ENCODE results near the gene ARHGDIB.

Gene ARHGDIB

GRCh38 chr12:14982562-14982961 is 21.2 kb upstream of the ARHGDIB start:
- DNase-seq: no peak

GRCh38 chr12:14981049-14981448 is 19.6 kb upstream of the ARHGDIB start:
- no peak for DNase-seq

DNA sequence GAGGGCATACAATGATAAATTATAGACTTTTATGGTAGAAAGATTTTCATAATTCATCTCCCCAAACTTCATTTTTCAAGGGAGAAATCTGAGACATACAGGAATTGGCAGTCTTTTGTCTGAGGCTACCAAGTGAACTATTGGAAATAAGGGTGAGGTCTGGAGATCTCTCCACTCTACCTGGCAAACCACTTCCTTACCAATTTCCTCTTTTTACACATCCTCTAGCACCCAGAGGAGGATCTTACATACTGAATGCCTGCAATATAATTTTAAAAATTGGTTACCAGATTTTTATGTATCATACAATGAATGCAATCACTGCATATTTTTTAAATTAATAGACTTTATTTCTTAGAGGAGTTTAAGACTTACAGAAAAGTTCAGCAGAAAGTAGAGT is 18.1 kb upstream of the ARHGDIB start:
- no peak for DNase-seq

GRCh38 chr12:14976658-14977057 is 15.3 kb upstream of the ARHGDIB start:
- no peak for DNase-seq

GRCh38 chr12:14975457-14975856 is 14.1 kb upstream of the ARHGDIB start:
- no peak for DNase-seq

- no peak for DNase-seq
Measured at GRCh38 chr12:14974633-14975032, 13.2 kb upstream of the ARHGDIB start.

- no peak for DNase-seq
Measured at GRCh38 chr12:14972816-14973215, 11.4 kb upstream of the ARHGDIB start, which contains the start of gene PDE6H. TSS of gene PDE6H (plus strand) at chr12:14973042. CDS start at chr12:14978013, 4,971 bp downstream.

DNA sequence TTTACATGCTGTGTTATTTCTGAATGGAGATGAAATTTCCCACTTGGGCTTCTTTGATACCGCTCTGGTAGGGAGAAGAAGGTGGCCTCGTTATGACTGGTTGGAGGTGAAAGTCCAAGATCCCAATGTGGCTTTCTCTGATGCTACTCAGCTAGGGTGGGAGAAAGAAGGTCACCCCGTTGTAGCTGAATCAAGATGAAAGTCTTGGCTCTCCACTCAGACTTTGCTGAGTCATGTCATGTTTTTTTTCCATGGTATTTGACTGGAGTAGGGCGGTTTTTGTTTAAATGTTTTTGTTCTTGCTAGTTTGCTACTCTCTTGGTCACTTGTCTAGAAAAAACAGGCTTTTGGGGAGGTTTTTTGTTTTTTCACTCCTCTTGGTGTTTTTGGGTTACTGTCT is 9.1 kb upstream of the ARHGDIB start:
- no peak for DNase-seq

DNA sequence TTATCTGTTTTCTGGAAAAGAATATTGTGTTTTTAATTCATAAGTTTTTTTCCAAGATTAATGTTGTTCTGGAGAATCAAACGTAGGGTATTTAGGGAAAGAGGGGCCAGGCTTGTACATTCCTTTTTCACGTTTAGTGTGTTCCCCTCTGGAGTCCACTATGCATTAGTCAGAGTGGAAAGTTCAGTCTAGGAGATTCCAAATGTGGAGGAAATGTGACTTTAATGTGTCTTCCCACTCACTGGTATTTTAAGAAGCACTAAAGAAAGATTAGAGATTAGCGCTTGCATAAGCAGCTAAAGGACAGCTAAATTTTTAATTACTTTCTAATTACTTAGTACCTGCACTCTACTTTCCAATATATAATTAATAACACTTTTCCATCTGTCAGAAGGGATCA is 7.1 kb upstream of the ARHGDIB start:
- DNase-seq: no peak

DNA sequence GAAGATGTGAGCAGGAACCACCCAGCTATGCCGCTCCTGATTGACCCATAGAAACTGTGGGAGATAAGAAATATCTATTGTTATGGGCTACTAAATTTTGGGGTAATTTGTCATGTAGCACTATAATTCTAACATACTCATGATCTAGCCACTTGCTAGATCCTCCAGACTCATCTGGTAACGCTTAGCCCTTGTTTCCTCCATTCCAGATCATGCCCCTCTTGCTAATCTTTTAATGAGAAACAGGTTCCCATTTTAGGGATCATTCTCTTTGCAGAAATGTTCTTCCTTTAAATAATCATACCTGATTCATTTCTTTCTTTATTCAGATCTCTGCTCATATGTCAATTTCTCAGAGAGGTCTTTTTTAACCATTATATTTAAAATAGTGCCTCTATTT is 3.8 kb upstream of the ARHGDIB start:
- no peak for DNase-seq

- DNase-seq: no peak
Measured at GRCh38 chr12:14964406-14964805, 3.0 kb upstream of the ARHGDIB start.

DNA sequence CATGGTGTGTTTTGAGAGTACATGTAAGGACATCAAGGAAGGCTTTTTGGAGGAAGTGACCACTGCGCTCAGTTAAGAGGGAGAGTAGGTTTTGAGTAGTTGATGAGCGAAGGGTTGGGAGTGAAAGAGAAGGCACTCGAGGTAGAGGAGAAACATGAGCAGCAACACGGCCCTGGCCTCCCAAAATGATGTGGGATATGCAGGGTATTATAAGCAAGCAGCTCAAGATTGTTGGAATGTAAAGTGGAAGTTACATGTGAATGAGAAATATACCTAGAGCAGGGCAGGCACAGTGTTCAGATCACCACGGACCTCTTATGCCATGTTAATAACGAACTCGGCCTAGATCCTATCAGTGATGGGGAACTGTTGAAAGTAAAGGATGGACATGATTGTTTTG is 2.1 kb upstream of the ARHGDIB start:
- no peak for DNase-seq

DNA sequence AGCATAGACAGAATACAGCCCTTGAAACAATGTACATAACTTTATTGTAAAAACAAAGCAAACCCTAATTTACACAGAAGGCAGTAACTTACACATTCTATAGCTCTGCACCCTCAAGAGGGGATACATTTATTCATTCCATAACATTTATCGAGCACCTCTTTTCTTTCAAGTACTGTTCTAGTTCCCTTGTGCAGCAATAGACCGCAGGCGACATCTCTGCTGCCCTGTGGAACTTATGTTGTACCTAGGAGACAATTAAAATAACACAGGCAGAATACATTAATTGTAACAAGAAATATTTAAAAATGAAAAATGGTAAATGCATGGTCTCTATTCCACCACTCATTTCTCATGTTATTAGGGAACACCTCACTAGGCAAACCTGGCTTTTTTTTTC is 1.4 kb upstream of the ARHGDIB start:
- DNase-seq: no peak

GRCh38 chr12:14962153-14962539 is 745 bp upstream of the ARHGDIB start:
- DNase-seq: no peak

- DNase-seq: no peak
Measured at GRCh38 chr12:14960548-14961465, 594 bp downstream of the ARHGDIB start.

DNA sequence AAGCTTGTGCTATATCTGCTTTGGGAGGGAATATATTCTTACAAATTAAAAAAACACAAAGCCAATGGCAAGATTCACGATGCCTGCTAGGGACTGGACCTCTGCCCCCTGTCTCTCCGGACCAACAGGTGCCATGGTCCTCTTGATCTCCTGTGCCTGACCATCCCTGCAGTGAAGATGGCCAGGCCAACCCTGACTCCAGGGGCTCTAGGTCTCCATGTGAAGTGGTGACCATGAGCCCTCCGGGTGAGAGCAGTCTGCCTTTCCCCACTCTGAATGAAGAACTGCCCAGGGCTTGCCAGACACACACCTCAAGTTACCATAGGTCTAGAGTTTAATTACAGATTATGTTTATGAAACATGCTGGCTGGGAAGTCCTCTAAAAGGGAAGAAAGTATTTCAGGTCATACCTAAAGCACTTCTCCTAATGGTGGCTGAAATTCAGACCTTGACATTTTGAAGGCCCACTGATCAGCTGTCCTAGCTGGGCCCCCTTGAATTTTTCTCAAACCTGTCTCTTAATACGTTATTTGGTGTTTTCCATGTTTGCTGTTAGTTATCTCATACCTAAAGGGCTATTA is 1.4 kb downstream of the ARHGDIB start:
- DNase-seq: no peak

DNA sequence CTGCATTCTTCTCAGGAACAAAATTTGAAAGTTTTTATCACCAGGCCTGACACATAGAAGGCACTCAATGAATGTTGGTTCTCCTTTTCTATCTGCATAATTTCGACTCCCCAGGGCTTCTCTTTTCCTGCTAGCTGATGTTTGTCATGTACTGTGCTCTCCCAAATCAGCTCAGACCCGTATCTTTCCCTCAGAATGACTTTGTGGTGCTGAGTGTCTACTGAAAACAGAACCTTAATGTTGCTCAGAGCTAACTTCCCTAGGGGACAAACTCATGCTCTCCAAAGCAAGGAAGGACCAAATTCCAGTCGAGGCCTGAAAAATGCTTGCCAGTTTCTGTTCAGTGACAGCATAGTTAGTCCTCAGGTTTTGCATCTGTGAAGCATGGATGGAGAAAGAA is 1.9 kb downstream of the ARHGDIB start:
- DNase-seq: no peak

GRCh38 chr12:14959126-14959440 is 2.3 kb downstream of the ARHGDIB start:
- no peak for DNase-seq

DNA sequence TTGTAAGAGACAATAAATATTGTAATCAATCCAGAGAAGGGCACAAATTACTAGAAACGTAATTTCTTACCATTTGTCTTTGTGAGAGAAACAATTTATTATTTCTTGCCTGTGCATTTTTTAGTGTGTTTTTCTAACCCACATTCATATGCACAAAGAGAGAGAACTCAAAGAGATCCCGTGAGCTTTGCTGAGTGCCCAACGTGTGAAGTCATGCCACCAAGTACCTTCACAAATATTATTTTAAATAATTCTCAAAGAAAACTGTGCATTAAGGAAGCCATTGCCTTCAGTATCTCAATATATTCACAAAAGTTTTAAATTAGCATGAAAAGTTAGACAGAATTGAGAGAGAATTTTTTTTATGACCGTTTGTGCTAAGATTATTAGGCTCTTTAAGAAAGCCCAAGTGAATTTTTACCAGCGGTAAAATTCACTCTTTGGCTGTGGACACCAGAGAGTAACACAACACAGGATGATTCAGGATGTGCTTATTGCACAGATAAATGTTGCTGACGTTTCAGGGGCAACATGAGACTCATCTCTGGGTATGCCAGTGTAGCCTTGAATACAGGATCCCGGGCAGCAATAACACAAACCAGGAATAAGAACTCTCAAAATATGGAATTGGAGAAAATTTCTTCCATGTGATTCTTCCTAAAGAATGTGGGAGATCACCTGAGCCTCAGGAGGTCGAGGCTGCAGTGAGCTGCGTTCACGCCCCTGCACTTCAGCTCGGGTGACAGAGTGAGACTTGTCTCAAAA is 2.9 kb downstream of the ARHGDIB start:
- no peak for DNase-seq

DNA sequence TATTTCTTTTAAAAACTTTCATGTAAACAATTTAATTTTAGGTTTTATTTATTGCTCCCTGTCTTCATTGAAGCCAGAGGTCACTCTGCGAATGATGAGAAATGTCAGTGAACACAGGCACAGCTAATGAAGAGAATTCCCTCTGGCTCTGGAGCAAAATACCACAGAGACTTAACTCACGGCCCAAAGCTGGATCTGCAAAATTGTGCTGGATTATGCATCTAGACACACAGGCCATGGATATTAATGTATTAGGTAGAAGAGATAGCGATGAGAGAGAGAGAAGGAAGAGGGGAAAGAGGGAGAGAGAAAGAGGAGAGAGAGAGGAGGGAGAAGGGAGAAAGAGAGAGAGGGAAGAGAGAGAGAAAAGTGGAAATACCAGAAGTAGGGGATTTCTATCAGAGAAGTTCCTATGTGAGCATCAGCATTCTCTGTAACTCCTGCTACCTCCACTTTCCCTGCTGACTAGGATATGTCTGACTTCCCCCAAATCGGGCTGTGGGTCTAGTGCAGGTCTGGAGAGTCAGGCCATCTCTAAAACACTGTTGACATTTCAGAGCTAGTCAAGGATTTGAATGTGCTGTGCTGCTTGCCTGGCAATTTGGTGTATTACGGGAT is 3.7 kb downstream of the ARHGDIB start:
- no peak for DNase-seq

DNA sequence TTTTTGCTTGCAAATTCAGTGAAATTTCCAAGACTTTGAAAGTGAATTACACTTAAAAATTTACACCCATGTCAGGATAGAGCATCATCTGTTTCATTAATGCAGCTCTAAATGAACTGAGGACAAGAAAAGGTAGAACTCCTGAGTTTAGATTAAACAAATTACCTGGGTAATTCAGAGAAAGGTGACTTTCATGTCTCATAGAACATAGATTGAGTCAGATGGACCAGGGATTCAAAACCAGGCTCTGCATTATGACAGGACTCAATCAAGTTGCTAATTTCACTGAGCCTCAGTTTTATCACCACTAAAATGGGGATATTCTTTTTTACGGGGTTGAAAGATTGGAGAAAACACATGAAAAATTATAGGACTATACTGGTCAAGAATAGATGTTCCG is 4.5 kb downstream of the ARHGDIB start:
- DNase-seq: no peak

GRCh38 chr12:14956024-14956891 is 5.1 kb downstream of the ARHGDIB start:
- no peak for DNase-seq

All from NCI-H2171 (cell line).